Esophagus squamous epithelium (tissue), 5 donors: Measurements from ENCODE around the gene AKAP10. TPM values are rescaled to one million over a fixed set of nuclear protein-coding genes. Genes with fewer than 3 reads are reported as not detected.
"Not testable (repeated sequence)": the region's sequence is repeated elsewhere in the genome, so short reads cannot be mapped to it uniquely, and the experiment has no call there.

Experiments
- DNase-seq: peaks from one replicate; lab custom pipeline; 2025; lab: John Stamatoyannopoulos, UW
- H3K27ac ChIP-seq, 4 donors: fragments of 200-600 bp; sonication (generic); one replicate each; pipeline ENCODE4 v1.5.1; 2016 to 2019; ENCODE audit warnings: mild to moderate bottlenecking in 1 of 4
- H3K27me3 ChIP-seq, 4 donors: fragments of 200-600 bp; sonication (generic); 1 replicate in 3 of 4; 2 replicates in 1 of 4; pipeline versions ENCODE4 v1.5.1 to v1.6.0; 2017 to 2021; ENCODE audit warnings: antibody characterized with exemption in 1 of 4
- H3K36me3 ChIP-seq, 3 donors: fragments of 200-600 bp; sonication (generic); one replicate each; pipeline ENCODE4 v1.5.1; 2016 to 2019
- H3K4me1 ChIP-seq, 3 donors: fragments of 200-600 bp; sonication (generic); one replicate each; pipeline ENCODE4 v1.5.1; 2017 to 2019
- H3K4me3 ChIP-seq, 4 donors: fragments of 200-600 bp; sonication (generic); 1 replicate in 3 of 4; 2 replicates in 1 of 4; pipeline ENCODE4 v1.5.1; 2016 to 2019; ENCODE audit warnings: mild to moderate bottlenecking in 2 of 4, moderate library complexity in 1 of 4
- H3K9me3 ChIP-seq, 3 donors: fragments of 200-600 bp; sonication (generic); one replicate each; pipeline ENCODE4 v1.5.1; 2016 to 2019
- POLR2A ChIP-seq, 4 donors: fragments of 450-650 bp; IDR thresholded peaks; one replicate each; pipeline ENCODE4 v1.6.1; 2017; ENCODE audit warnings: antibody characterized with exemption in 4 of 4, mild to moderate bottlenecking in 4 of 4, moderate library complexity in 3 of 4
- WGBS, 2 donors: methylation state at CpG; one replicate each; pipeline ENCODE4 v1.1.5; 2018; 5-methylcytosine and 5-hydroxymethylcytosine counted together
- intact Hi-C: fragments of 100-400 bp; cut with DNase I; formaldehyde crosslinking; loops from one replicate; pipeline ENCODE4 v1.15.0; 2022
- total RNA-seq, 4 donors: library from RNA; depleted of rRNA; stranded (reverse); fragments of >200 nt; gene quantifications; one replicate each; pipeline ENCODE4 v1.1.0, GENCODE V29; 2016
- TF ChIP-seq, protein P1 (sequence below), 6 experiments: fragments of 450-650 bp in 4 of 6; fragments of 200-600 bp in 2 of 6; sonication (generic) in 2 of 6; IDR thresholded peaks; one replicate each; pipeline ENCODE4 v1.5.1; 2016 to 2019; ENCODE audit warnings: antibody characterized with exemption in 6 of 6, mild to moderate bottlenecking in 4 of 6, moderate library complexity in 4 of 6
- donor health status: DM: yes; HTN: yes; CAD: no.

AKAP10 gene
- total RNA-seq, 4 donors from 2014 or later: 8.2 to 24.6 (median 16.4) TPM

DNA sequence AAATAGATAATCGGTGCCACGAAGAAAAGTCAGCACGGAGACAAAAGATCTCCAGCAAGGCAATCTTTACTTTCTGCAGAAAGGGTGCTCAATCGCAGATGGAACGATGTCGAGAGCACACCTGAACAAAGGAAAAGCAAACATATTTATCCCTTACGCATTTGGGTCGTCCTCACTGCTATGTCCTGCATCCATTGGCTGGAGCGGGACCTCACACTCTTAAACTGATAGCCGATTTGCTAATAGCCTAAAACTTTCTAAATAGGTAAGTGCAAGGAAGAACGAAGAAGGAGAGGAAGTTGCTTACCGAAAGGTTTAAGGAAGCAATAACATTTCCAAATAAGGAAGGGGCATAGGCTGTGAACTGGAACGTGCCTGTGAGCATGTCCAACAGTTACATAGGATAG is 1.2 kb upstream of the AKAP10 start:
- H3K4me1 ChIP-seq: peaks cover 11 to 46% (median 14%) of the 10 kb centered on the region in 3 donors
- peak overlapping the region in 2 of 4 donors; percentile 80 to 99 for H3K4me3 ChIP-seq
- intact Hi-C loops: no loop called here
- TF ChIP-seq POLR2A (IDR thresholded peaks at IDR 0.05): no peak
- TF ChIP-seq, protein P1, sequence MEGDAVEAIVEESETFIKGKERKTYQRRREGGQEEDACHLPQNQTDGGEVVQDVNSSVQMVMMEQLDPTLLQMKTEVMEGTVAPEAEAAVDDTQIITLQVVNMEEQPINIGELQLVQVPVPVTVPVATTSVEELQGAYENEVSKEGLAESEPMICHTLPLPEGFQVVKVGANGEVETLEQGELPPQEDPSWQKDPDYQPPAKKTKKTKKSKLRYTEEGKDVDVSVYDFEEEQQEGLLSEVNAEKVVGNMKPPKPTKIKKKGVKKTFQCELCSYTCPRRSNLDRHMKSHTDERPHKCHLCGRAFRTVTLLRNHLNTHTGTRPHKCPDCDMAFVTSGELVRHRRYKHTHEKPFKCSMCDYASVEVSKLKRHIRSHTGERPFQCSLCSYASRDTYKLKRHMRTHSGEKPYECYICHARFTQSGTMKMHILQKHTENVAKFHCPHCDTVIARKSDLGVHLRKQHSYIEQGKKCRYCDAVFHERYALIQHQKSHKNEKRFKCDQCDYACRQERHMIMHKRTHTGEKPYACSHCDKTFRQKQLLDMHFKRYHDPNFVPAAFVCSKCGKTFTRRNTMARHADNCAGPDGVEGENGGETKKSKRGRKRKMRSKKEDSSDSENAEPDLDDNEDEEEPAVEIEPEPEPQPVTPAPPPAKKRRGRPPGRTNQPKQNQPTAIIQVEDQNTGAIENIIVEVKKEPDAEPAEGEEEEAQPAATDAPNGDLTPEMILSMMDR (IDR thresholded peaks at IDR 0.05): no peak
- H3K27me3 ChIP-seq: no peaks in the 10 kb centered on the region
- no peaks in the 10 kb centered on the region for H3K9me3 ChIP-seq
- H3K27ac ChIP-seq: peak overlapping the region in 3 of 4 donors; percentile 92 to 97 (median 96)
- DNase-seq: no peak
- no peaks in the 10 kb centered on the region for H3K36me3 ChIP-seq
- WGBS, 2 donors: 83 to 87% methylated on average over 13 of the region's 13 CpGs

DNA sequence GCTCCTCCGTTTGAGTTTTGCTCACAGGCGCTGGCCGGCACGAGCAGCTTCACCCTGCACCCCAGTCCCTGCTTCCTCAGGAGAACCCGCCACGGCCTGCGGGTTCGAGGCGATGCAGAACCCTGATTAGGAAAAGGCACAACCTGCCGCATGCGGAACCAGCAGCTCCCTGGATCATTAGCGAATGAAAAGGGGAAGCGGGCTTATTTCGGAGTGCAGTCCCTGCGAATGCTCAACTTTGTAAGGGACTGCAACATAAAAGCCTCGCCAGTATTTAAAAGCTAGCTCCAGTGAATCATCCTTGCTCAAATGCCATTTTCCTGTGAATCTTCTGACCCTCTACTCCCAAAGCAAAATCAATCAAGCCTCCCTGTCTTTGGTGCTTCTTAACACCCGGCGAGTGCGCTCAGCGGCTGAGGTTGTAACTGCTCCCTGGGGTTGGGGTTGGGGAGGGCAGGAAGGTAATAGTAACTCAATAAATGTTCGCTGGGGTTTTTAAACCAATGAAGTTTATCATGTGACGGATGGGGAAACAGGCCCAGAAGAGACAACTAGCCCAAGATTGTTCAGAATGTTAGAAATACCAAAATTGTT is 678 bp upstream of the AKAP10 start:
- H3K4me1 ChIP-seq: peaks cover 11 to 46% (median 14%) of the 10 kb centered on the region in 3 donors
- peak overlapping the region; percentile 80 to 99 (median 88) for H3K4me3 ChIP-seq
- intact Hi-C loops: no loop called here
- H3K27ac ChIP-seq: peak overlapping the region; percentile 92 to 97 (median 96)
- 29 to 53% methylated on average over 5 to 9 of the region's 22 CpGs for WGBS, 2 donors
- TF ChIP-seq POLR2A (IDR thresholded peaks at IDR 0.05): no peak
- TF ChIP-seq, protein P1 (IDR thresholded peaks at IDR 0.05): no peak
- no peak for DNase-seq
- no peaks in the 10 kb centered on the region for H3K36me3 ChIP-seq
- no peaks in the 10 kb centered on the region for H3K9me3 ChIP-seq
- no peaks in the 10 kb centered on the region for H3K27me3 ChIP-seq

DNA sequence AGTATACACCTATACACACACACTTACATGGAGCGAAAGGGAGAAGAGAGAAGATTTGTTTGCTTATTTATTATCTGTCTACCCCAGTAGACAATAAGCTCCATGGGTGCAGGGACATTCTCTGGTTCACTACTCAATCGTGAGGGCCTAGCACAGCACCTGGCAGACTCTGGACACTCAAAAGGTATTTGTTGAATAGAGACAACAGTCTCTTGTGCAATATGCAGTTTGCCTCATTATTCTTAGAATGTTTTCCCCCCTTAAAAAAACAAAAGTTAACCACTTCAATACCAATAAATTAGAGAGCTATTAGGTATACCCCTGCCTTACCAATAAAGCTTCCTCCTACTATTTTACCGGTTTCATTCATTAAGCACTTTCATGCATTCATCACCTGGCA is 2.0 kb downstream of the AKAP10 start:
- no peak overlapping the region for H3K4me3 ChIP-seq
- no peak for DNase-seq
- TF ChIP-seq, protein P1 (IDR thresholded peaks at IDR 0.05): no peak
- intact Hi-C loops: no loop called here
- no peaks in the 10 kb centered on the region for H3K9me3 ChIP-seq
- H3K36me3 ChIP-seq: peaks cover 0 to 20% (median 0%) of the 10 kb centered on the region in 3 donors
- no peaks in the 10 kb centered on the region for H3K27me3 ChIP-seq
- H3K27ac ChIP-seq: no peak overlapping the region
- peaks cover 11 to 50% (median 14%) of the 10 kb centered on the region in 3 donors for H3K4me1 ChIP-seq
- 67 to 72% methylated on average over 3 of the region's 3 CpGs for WGBS, 2 donors

DNA sequence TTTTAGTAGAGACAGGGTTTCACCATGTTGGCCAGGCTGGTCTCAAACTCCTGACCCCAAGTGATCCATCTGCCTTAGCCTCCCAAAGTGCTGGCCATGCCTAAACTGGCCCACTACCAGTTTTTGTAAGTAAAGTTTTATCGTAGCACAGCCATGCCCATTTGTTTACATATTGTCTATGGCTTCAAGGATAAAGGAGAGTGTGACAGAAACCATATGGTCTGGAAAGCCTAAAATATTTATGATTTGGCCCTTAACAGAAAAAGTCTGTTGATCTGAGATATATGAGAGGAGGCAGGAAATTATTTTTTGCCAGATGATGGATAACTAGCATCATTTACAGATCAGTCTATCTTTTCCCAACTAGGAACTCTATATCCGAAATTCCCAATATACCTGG is 4.5 kb downstream of the AKAP10 start:
- WGBS, 2 donors: 79 to 90% methylated on average over 2 of the region's 2 CpGs
- Histone ChIP-seq H3K9me3 (no peaks in the 10 kb centered on the region), H3K4me1 (peaks cover 10 to 30% (median 11%) of the 10 kb centered on the region in 3 donors), H3K4me3 (no peak overlapping the region), H3K27ac (no peak overlapping the region), H3K27me3 (no peaks in the 10 kb centered on the region), H3K36me3 (peaks cover 5 to 44% (median 12%) of the 10 kb centered on the region in 3 donors)
- intact Hi-C loops: no loop called here
- no peak for DNase-seq
- TF ChIP-seq, protein P1 (IDR thresholded peaks at IDR 0.05): no peak

- H3K27ac ChIP-seq, H3K4me3 ChIP-seq, H3K27me3 ChIP-seq, H3K9me3 ChIP-seq, intact Hi-C loops, DNase-seq, H3K4me1 ChIP-seq: not testable (repeated sequence)
- H3K36me3 ChIP-seq: peaks cover 0 to 88% (median 25%) of the 10 kb centered on the region in 3 donors
- WGBS, 2 donors: 81 to 89% methylated on average over 2 of the region's 2 CpGs
Observed at GRCh38 chr17:19962954-19963353, 14.7 kb downstream of the AKAP10 start.
